Esophagus muscularis mucosa (tissue), 4 donors: ENCODE results near the gene MAD2L2. TPM values are rescaled to one million over a fixed set of nuclear protein-coding genes. Genes with fewer than 3 reads are reported as not detected.

Experiments
- DNase-seq: peaks from one replicate; pipeline ENCODE4 v3.0.0-alpha.2; 2017; ENCODE audit errors: extremely low spot score
- H3K27ac ChIP-seq, 4 donors: fragments of 200-600 bp; sonication (generic); replicated peaks in 1 of 4; 1 replicate in 3 of 4; 2 replicates in 1 of 4; pipeline ENCODE4 v1.5.1; 2016 to 2019; ENCODE audit warnings: mild to moderate bottlenecking in 1 of 4
- H3K27me3 ChIP-seq, 4 donors: fragments of 200-600 bp; sonication (generic); one replicate each; pipeline versions ENCODE4 v1.5.1 to v1.6.0; 2016 to 2019
- H3K36me3 ChIP-seq, 4 donors: fragments of 200-600 bp; sonication (generic); one replicate each; pipeline ENCODE4 v1.5.1; 2016 to 2019
- H3K4me1 ChIP-seq, 4 donors: fragments of 200-600 bp; sonication (generic); one replicate each; pipeline ENCODE4 v1.5.1; 2016 to 2019
- H3K4me3 ChIP-seq, 4 donors: fragments of 200-600 bp; sonication (generic); 1 replicate in 2 of 4; 2 replicates in 2 of 4; pipeline ENCODE4 v1.5.1; 2016 to 2019; ENCODE audit warnings: mild to moderate bottlenecking in 4 of 4, moderate library complexity in 1 of 4
- H3K9me3 ChIP-seq, 4 donors: fragments of 200-600 bp; sonication (generic); 1 replicate in 3 of 4; 2 replicates in 1 of 4; pipeline ENCODE4 v1.5.1; 2016 to 2019
- CTCF ChIP-seq, 3 experiments: fragments of 200-600 bp in 2 of 3; fragments of 450-650 bp in 1 of 3; sonication (generic) in 2 of 3; IDR thresholded peaks; one replicate each; pipeline ENCODE4 v1.5.1; 2017 to 2019; ENCODE audit warnings: antibody characterized with exemption in 3 of 3, mild to moderate bottlenecking in 2 of 3, moderate library complexity in 1 of 3
- EP300 ChIP-seq: sonication (generic); formaldehyde crosslinking; IDR thresholded peaks from one replicate; pipeline ENCODE4 v1.6.1; 2017; ENCODE audit warnings: antibody characterized with exemption
- POLR2A ChIP-seq: fragments of 450-650 bp; IDR thresholded peaks from one replicate; pipeline ENCODE4 v1.6.1; 2017; ENCODE audit warnings: antibody characterized with exemption, moderate library complexity, mild to moderate bottlenecking, low read depth
- POLR2AphosphoS5 ChIP-seq, 2 donors: sonication (generic); formaldehyde crosslinking; IDR thresholded peaks; one replicate each; pipeline ENCODE4 v1.6.1; 2017; ENCODE audit warnings: antibody characterized with exemption in 2 of 2
- whole genome bisulfite sequencing: methylation state at CpG from one replicate; pipeline ENCODE4 v1.1.5; 2018; 5-methylcytosine and 5-hydroxymethylcytosine counted together
- intact Hi-C: fragments of 100-400 bp; cut with DNase I; formaldehyde crosslinking; loops from one replicate; pipeline ENCODE4 v1.15.1; 2023
- total RNA-seq, 4 donors: library from RNA; depleted of rRNA; stranded (reverse); fragments of >200 nt; gene quantifications; one replicate each; pipeline versions ENCODE4 v1.1.0 to v1.2.1, GENCODE V29; 2016

Gene MAD2L2
- total RNA-seq, 4 donors from 2014 or later, result 31.6 to 51.7 (median 42.4) TPM

GRCh38 chr1:11640101-11640500 is 40.8 kb downstream of the MAD2L2 start:
- 65% methylated on average over 7 of the region's 7 CpGs for WGBS
- peaks cover 0 to 58% (median 0%) of the 10 kb centered on the region in 4 donors for H3K27me3 ChIP-seq
- H3K27ac ChIP-seq, result no peak overlapping the region
- intact Hi-C loops, result loop anchor here (5.0 kb wide), 2 partner anchors 303 to 398 kb away; no protein-coding TSS in a partner anchor
- TF ChIP-seq POLR2AphosphoS5 (IDR thresholded peaks at IDR 0.05) (no peak), CTCF (IDR thresholded peaks at IDR 0.05) (no peak), EP300 (no peak), POLR2A (no peak)
- no peak for DNase-seq
- no peak overlapping the region for H3K4me3 ChIP-seq
- no peaks in the 10 kb centered on the region for H3K9me3 ChIP-seq
- peaks cover 0 to 3% (median 1%) of the 10 kb centered on the region in 4 donors for H3K4me1 ChIP-seq
- H3K36me3 ChIP-seq, result no peaks in the 10 kb centered on the region

GRCh38 chr1:11639372-11639771 is 41.6 kb downstream of the MAD2L2 start:
- TF ChIP-seq EP300, result no peak
- TF ChIP-seq CTCF (IDR thresholded peaks at IDR 0.05), result no peak
- no peak for TF ChIP-seq POLR2AphosphoS5 (IDR thresholded peaks at IDR 0.05)
- TF ChIP-seq POLR2A, result no peak
- 91% methylated on average over 4 of the region's 4 CpGs for WGBS
- intact Hi-C loops, result no loop called here

DNA sequence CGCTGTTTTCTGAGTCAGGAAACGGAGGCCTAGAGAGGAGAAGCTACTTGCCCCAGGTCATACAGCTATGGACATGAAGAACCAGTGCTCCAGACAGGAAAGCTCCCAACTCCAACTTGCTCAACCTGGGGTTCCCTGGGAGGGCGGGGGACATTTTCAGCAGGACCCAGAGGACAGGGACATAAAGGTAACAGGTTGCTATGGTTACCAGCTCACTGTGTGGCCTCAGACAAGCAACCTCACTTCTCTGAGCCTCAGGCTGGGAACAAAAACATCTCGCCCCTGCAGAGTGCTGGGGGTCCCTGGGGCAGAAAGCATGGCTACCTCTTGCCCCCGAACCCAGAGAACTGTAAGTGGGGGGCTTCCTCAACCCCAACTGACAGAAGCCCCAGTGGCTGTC is 42.8 kb downstream of the MAD2L2 start:
- H3K27ac ChIP-seq, result no peak overlapping the region
- DNase-seq, result no peak
- no peak overlapping the region for H3K4me3 ChIP-seq
- peaks cover 0 to 3% (median 1%) of the 10 kb centered on the region in 4 donors for H3K4me1 ChIP-seq
- H3K27me3 ChIP-seq, result peaks cover 0 to 69% (median 0%) of the 10 kb centered on the region in 4 donors
- 53% methylated on average over 5 of the region's 5 CpGs for WGBS
- intact Hi-C loops, result no loop called here
- TF ChIP-seq CTCF (IDR thresholded peaks at IDR 0.05), result no peak
- TF ChIP-seq POLR2AphosphoS5 (IDR thresholded peaks at IDR 0.05), result no peak
- no peak for TF ChIP-seq EP300
- no peak for TF ChIP-seq POLR2A
- no peaks in the 10 kb centered on the region for H3K9me3 ChIP-seq
- no peaks in the 10 kb centered on the region for H3K36me3 ChIP-seq

More at GRCh38 chr1:11639372-11639771, 41.6 kb downstream of the MAD2L2 start:
- Histone ChIP-seq H3K36me3 (no peaks in the 10 kb centered on the region), H3K4me3 (no peak overlapping the region), H3K4me1 (peaks cover 0 to 3% (median 1%) of the 10 kb centered on the region in 4 donors), H3K27ac (no peak overlapping the region), H3K9me3 (no peaks in the 10 kb centered on the region), H3K27me3 (peaks cover 0 to 65% (median 0%) of the 10 kb centered on the region in 4 donors)
- DNase-seq, result no peak

DNA sequence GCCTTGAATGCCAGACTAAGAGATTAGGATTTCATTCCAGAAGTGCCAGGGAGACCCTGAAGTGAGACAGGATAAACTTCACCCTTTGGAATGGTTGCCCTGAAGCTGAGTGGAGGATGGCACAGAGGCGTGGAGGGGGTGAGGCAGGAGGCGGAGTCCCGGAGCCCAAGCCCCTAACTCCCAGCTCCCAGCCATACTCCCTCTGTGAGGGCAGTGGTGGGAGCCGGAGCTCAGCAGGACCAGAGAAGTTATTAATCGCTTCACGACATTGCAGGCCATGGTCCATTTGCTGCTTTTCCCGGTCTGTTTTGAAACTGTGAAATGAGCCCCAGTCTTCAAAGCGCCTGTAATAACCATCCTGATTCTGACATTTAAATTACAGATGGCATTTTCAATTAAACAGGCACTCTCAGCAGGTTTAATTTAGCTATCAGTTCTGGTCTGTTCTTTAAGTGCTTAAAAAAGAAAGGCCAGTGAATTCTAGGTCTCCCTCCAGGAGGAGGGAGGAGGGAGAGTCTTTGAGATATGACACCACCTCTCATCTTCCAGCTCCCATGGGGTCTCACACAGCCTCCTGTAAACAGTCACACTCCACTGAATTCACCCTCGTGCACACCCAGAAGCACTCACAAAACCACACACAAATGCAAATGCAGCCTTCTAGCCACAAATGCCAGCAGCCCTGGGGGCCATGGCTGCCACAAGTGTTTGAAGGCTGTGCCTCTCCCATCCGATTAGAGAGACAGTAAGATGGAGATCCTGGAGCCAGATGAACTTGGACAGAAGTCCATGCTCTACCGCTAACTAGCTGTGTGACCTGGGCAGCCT is 46.4 kb downstream of the MAD2L2 start:
- intact Hi-C loops, result no loop called here
- no peak overlapping the region for H3K27ac ChIP-seq
- 74% methylated on average over 11 of the region's 11 CpGs for WGBS
- no peak overlapping the region for H3K4me3 ChIP-seq
- peaks cover 0 to 69% (median 1%) of the 10 kb centered on the region in 4 donors for H3K27me3 ChIP-seq
- TF ChIP-seq EP300 (no peak), POLR2A (no peak), CTCF (IDR thresholded peaks at IDR 0.05) (no peak), POLR2AphosphoS5 (IDR thresholded peaks at IDR 0.05) (no peak)
- no peaks in the 10 kb centered on the region for H3K9me3 ChIP-seq
- no peaks in the 10 kb centered on the region for H3K4me1 ChIP-seq
- H3K36me3 ChIP-seq, result no peaks in the 10 kb centered on the region
- no peak for DNase-seq
